CD14-positive monocyte (primary cell): ENCODE results near the gene ACSL5. TPM values are rescaled to one million over a fixed set of nuclear protein-coding genes. Genes with fewer than 3 reads are reported as not detected.

ENCODE experiments used
- DNase-seq, 3 donors: peaks; one replicate each; pipeline ENCODE4 v3.0.0-alpha.2; 2011 to 2022
- H2AFZ ChIP-seq: 2 replicates; pipeline ENCODE4 v1.6.0; 2012; ENCODE audit warnings: mild to moderate bottlenecking, low read depth, low read length, inconsistent platforms; ENCODE audit not compliant: insufficient read depth, poor library complexity, severe bottlenecking
- H3K27ac ChIP-seq, 2 donors: 1 replicate in 1 of 2; 2 replicates in 1 of 2; pipeline ENCODE4 v1.5.1; 2012 to 2013; ENCODE audit warnings: low read length in 2 of 2, control low read depth in 1 of 2, inconsistent platforms in 1 of 2, low read depth in 1 of 2, mild to moderate bottlenecking in 1 of 2
- H3K27me3 ChIP-seq, 2 donors: one replicate each; pipeline versions ENCODE4 v1.6.0 to v1.6.1; 2011 to 2013; ENCODE audit warnings: low read length in 2 of 2; ENCODE audit not compliant: control insufficient read depth in 2 of 2, insufficient read depth in 2 of 2
- H3K36me3 ChIP-seq, 2 donors: replicated peaks in 1 of 2; 1 replicate in 1 of 2; 2 replicates in 1 of 2; pipeline versions ENCODE4 v1.5.1 to v1.6.1; 2012 to 2013; ENCODE audit warnings: low read length in 2 of 2, control low read depth in 1 of 2, inconsistent platforms in 1 of 2, mild to moderate bottlenecking in 1 of 2; ENCODE audit not compliant: insufficient read depth in 2 of 2, control insufficient read depth in 1 of 2
- H3K4me1 ChIP-seq, 2 donors: 1 replicate in 1 of 2; 2 replicates in 1 of 2; pipeline versions ENCODE4 v1.5.1 to v1.6.1; 2012 to 2013; ENCODE audit warnings: low read length in 2 of 2, control low read depth in 1 of 2, inconsistent platforms in 1 of 2, mild to moderate bottlenecking in 1 of 2, moderate library complexity in 1 of 2; ENCODE audit not compliant: insufficient read depth in 2 of 2, control insufficient read depth in 1 of 2
- H3K4me2 ChIP-seq: replicated peaks from 2 replicates; pipeline ENCODE3; 2012; ENCODE audit warnings: low read length, moderate library complexity, mild to moderate bottlenecking; ENCODE audit not compliant: poor library complexity, severe bottlenecking; ENCODE audit errors: extremely low read depth
- H3K4me3 ChIP-seq, 3 experiments: fragments of 200-600 bp in 1 of 3; sonication (generic) in 1 of 3; replicated peaks in 1 of 3; 1 replicate in 2 of 3; 2 replicates in 1 of 3; pipeline ENCODE4 v1.5.1; 2011 to 2013; ENCODE audit warnings: low read length in 3 of 3, mild to moderate bottlenecking in 3 of 3, control low read depth in 2 of 3, low read depth in 2 of 3, inconsistent platforms in 1 of 3, moderate library complexity in 1 of 3
- H3K79me2 ChIP-seq: 2 replicates; pipeline ENCODE4 v1.6.0; 2012; ENCODE audit warnings: mild to moderate bottlenecking, control low read depth, inconsistent platforms, low read length, moderate library complexity; ENCODE audit not compliant: insufficient read depth
- H3K9ac ChIP-seq: 2 replicates; pipeline ENCODE4 v1.6.0; 2017; ENCODE audit warnings: low read length, mild to moderate bottlenecking; ENCODE audit not compliant: insufficient read depth, poor library complexity, severe bottlenecking
- H3K9me3 ChIP-seq, 2 donors: replicated peaks in 1 of 2; 1 replicate in 1 of 2; 2 replicates in 1 of 2; pipeline versions ENCODE4 v1.5.1 to v1.6.1; 2012 to 2013; ENCODE audit warnings: low read length in 2 of 2, control low read depth in 1 of 2; ENCODE audit not compliant: control insufficient read depth in 1 of 2, insufficient read depth in 1 of 2
- H4K20me1 ChIP-seq: 2 replicates; pipeline ENCODE4 v1.6.0; 2012; ENCODE audit warnings: mild to moderate bottlenecking, low read length, control low read depth, moderate library complexity; ENCODE audit not compliant: insufficient read depth
- H3K27ac Mint-ChIP-seq, 7 donors: one replicate each; pipeline ENCODE4 v1.8.0; 2020; ENCODE audit warnings: mild to moderate bottlenecking in 7 of 7, mixed read lengths in 7 of 7, moderate library complexity in 6 of 7, inconsistent platforms in 2 of 7
- H3K27me3 Mint-ChIP-seq, 3 donors: one replicate each; pipeline ENCODE4 v1.8.0; 2021 to 2022; ENCODE audit warnings: low read depth in 3 of 3, mild to moderate bottlenecking in 3 of 3, mixed read lengths in 3 of 3, moderate library complexity in 3 of 3, inconsistent platforms in 1 of 3
- H3K36me3 Mint-ChIP-seq, 2 donors: one replicate each; pipeline ENCODE4 v1.8.0; 2020; ENCODE audit warnings: mixed read lengths in 2 of 2, inconsistent platforms in 1 of 2, mild to moderate bottlenecking in 1 of 2
- H3K4me1 Mint-ChIP-seq: one replicate; pipeline ENCODE4 v1.8.0; 2020; ENCODE audit warnings: mild to moderate bottlenecking, mixed read lengths
- H3K4me3 Mint-ChIP-seq, 2 donors: one replicate each; pipeline ENCODE4 v1.8.0; 2020; ENCODE audit warnings: mild to moderate bottlenecking in 2 of 2, mixed read lengths in 2 of 2, moderate library complexity in 1 of 2
- H3K9me3 Mint-ChIP-seq, 7 donors: one replicate each; pipeline ENCODE4 v1.8.0; 2020 to 2022; ENCODE audit warnings: mixed read lengths in 7 of 7, mild to moderate bottlenecking in 6 of 7, moderate library complexity in 6 of 7, inconsistent platforms in 2 of 7
- WGBS: methylation state at CpG from one replicate; pipeline ENCODE4 v1.1.5; 2013; ENCODE audit warnings: missing lambda C conversion rate; ENCODE audit not compliant: insufficient coverage; 5-methylcytosine and 5-hydroxymethylcytosine counted together
- intact Hi-C, 2 donors: fragments of 100-400 bp; cut with micrococcal nuclease; formaldehyde crosslinking; loops; one replicate each; pipeline versions ENCODE4 v1.15.0 to v1.15.1; 2023
- polyA plus RNA-seq, 3 donors: library from polyadenylated mRNA; depleted of rRNA in 1 of 3; unstranded in 2 of 3; stranded (reverse) in 1 of 3; fragments of 300-500 nt in 2 of 3; fragments of >200 nt in 1 of 3; fragmentation: Illumina TruSeq in 2 of 3; gene quantifications; 1 replicate in 2 of 3; 2 replicates in 1 of 3; pipeline ENCODE4 v1.2.3, GENCODE V29; 2012 to 2021
- TF ChIP-seq, protein P1 (sequence below): fragments of 200-600 bp; IDR thresholded peaks from one replicate; pipeline ENCODE4 v1.8.0; 2022; ENCODE audit warnings: antibody characterized with exemption, mild to moderate bottlenecking

Gene ACSL5
- polyA plus RNA-seq, 3 donors, result 27.5 to 44.4 (median 37.5) TPM

DNA sequence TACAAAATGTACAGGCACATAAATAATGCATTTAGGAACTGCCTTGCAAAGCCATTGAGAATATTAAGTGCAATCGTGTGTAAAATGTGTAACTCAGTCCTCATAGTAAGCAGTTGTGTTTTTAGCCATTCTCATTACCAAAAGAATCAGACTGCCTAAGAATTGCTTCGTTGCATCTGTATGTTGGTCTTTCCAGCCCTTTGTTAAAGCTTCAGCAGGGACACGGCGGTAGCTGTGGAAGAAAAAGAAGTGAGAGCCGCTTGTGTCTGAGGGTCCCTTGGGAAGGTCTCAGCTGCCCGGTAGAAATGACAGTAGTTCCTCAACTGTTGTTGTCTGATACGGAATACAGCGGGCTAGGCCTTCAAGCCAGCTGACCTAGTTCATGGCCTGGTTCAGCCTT lies 22.8 kb upstream of the ACSL5 start:
- no peak overlapping the region for H3K27ac Mint-ChIP-seq
- no peak overlapping the region for H3K4me3 ChIP-seq
- H3K9me3 ChIP-seq, result peaks cover 0 to 4% of the 10 kb centered on the region in 2 donors
- H3K36me3 ChIP-seq, result no peaks in the 10 kb centered on the region
- intact Hi-C loops, result no loop called here
- H3K27me3 ChIP-seq, result no peaks in the 10 kb centered on the region
- no peak for DNase-seq
- no peaks in the 10 kb centered on the region for H3K36me3 Mint-ChIP-seq
- peaks cover 0 to 9% (median 4%) of the 10 kb centered on the region in 3 donors for H3K27me3 Mint-ChIP-seq
- H2AFZ ChIP-seq, result no peak overlapping the region
- H3K9me3 Mint-ChIP-seq, result peaks cover 0 to 5% (median 3%) of the 10 kb centered on the region in 7 donors
- no peaks in the 10 kb centered on the region for H4K20me1 ChIP-seq
- H3K4me2 ChIP-seq, result no peak overlapping the region
- no peaks in the 10 kb centered on the region for H3K4me1 ChIP-seq
- no peaks in the 10 kb centered on the region for H3K79me2 ChIP-seq
- 93% methylated on average over 6 of the region's 8 CpGs for WGBS
- H3K27ac ChIP-seq, result no peak overlapping the region
- TF ChIP-seq, protein P1, sequence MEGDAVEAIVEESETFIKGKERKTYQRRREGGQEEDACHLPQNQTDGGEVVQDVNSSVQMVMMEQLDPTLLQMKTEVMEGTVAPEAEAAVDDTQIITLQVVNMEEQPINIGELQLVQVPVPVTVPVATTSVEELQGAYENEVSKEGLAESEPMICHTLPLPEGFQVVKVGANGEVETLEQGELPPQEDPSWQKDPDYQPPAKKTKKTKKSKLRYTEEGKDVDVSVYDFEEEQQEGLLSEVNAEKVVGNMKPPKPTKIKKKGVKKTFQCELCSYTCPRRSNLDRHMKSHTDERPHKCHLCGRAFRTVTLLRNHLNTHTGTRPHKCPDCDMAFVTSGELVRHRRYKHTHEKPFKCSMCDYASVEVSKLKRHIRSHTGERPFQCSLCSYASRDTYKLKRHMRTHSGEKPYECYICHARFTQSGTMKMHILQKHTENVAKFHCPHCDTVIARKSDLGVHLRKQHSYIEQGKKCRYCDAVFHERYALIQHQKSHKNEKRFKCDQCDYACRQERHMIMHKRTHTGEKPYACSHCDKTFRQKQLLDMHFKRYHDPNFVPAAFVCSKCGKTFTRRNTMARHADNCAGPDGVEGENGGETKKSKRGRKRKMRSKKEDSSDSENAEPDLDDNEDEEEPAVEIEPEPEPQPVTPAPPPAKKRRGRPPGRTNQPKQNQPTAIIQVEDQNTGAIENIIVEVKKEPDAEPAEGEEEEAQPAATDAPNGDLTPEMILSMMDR, result no peak
- H3K9ac ChIP-seq, result no peak overlapping the region
- no peaks in the 10 kb centered on the region for H3K4me1 Mint-ChIP-seq
- no peak overlapping the region for H3K4me3 Mint-ChIP-seq

DNA sequence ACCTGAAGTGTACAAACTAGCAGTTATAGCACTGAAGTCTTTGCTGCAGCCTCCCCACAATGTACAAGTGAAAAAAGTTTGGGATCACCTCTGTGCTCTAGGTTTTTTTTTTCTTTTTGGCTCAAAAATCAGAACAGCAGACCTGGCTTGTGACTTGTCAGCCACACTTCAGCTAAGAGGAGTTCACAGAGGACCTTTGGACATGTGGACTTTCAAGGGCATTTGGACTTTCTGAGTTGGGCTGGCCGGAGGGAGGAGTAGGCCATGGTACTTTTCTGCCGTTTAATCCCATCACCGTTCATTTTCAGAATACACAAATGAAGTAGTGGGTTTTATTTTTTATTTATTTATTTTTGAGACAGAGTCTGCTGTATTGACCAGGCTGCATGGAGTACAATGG lies 21.9 kb upstream of the ACSL5 start:
- H3K4me3 Mint-ChIP-seq, result no peak overlapping the region
- H3K79me2 ChIP-seq, result no peaks in the 10 kb centered on the region
- no peak overlapping the region for H3K27ac ChIP-seq
- H3K4me3 ChIP-seq, result no peak overlapping the region
- H3K4me1 Mint-ChIP-seq, result no peaks in the 10 kb centered on the region
- DNase-seq, result no peak
- H3K4me2 ChIP-seq, result no peak overlapping the region
- H3K27me3 Mint-ChIP-seq, result peaks cover 0 to 3% (median 2%) of the 10 kb centered on the region in 3 donors
- no peak overlapping the region for H3K9ac ChIP-seq
- H3K4me1 ChIP-seq, result no peaks in the 10 kb centered on the region
- TF ChIP-seq, protein P1, result no peak
- H3K27me3 ChIP-seq, result no peaks in the 10 kb centered on the region
- peaks cover 0 to 4% of the 10 kb centered on the region in 2 donors for H3K9me3 ChIP-seq
- H3K36me3 ChIP-seq, result no peaks in the 10 kb centered on the region
- peaks cover 0 to 4% (median under 1%) of the 10 kb centered on the region in 7 donors for H3K9me3 Mint-ChIP-seq
- intact Hi-C loops, result no loop called here
- WGBS, result no CpG with 5 or more reads among the region's 3 CpGs
- H2AFZ ChIP-seq, result no peak overlapping the region
- no peaks in the 10 kb centered on the region for H3K36me3 Mint-ChIP-seq
- no peaks in the 10 kb centered on the region for H4K20me1 ChIP-seq
- H3K27ac Mint-ChIP-seq, result no peak overlapping the region
